OCI-M2 (cell line): ENCODE data around the gene KRT77.
A peak's percentile ranks its signal among the peaks of the same experiment; 100 is the strongest.
"Not testable (repeated sequence)": the region's sequence is repeated elsewhere in the genome, so short reads cannot be mapped to it uniquely, and the experiment has no call there.

Source experiments
- DNase-seq: peaks from one replicate; lab custom pipeline; 2025; ENCODE audit not compliant: unreplicated experiment; lab: John Stamatoyannopoulos, UW

Gene KRT77

GRCh38 chr12:52724384-52724783, 21.1 kb upstream of the KRT77 start:
- no peak for DNase-seq

- no peak for DNase-seq
These were observed 19.4 kb upstream of the KRT77 start for GRCh38 chr12:52722680-52723079.

DNA sequence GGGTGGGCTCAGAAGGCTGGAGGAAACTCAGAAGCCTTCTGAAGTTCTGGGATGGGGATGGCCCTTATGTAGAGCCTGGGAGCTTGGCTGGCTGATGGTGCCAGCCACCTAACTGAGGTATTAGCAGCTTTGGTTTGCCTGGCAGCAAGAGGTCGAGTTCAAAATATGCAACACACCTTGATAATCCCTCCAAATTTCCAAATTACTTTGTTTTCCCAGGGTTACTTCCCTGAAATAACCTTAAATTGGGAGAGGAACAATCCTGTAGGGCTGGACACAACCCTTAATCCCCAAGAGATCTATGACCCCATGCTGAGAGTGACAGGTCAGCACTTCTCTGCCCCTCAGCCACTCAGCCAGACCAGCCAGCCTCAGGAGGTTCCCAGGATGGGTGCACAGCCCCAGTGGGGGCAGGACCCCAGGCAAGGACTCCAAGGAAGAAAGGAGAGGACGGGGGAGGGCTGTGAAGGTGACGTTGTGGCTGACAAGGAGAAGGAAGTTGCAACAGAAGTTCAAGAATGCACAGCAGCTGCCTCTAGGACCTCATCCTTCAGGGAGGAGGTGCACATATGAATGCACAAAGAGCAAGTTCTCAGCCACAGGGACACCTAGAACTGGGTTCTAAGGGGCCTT, 18.6 kb upstream of the KRT77 start:
- no peak for DNase-seq

- no peak for DNase-seq
These were observed 17.1 kb upstream of the KRT77 start for GRCh38 chr12:52720365-52720886.

- DNase-seq, result no peak
These were observed 12.7 kb upstream of the KRT77 start for GRCh38 chr12:52716061-52716460.

GRCh38 chr12:52715416-52715815, 12.1 kb upstream of the KRT77 start:
- no peak for DNase-seq

GRCh38 chr12:52714887-52715281, 11.6 kb upstream of the KRT77 start:
- DNase-seq, result no peak

DNA sequence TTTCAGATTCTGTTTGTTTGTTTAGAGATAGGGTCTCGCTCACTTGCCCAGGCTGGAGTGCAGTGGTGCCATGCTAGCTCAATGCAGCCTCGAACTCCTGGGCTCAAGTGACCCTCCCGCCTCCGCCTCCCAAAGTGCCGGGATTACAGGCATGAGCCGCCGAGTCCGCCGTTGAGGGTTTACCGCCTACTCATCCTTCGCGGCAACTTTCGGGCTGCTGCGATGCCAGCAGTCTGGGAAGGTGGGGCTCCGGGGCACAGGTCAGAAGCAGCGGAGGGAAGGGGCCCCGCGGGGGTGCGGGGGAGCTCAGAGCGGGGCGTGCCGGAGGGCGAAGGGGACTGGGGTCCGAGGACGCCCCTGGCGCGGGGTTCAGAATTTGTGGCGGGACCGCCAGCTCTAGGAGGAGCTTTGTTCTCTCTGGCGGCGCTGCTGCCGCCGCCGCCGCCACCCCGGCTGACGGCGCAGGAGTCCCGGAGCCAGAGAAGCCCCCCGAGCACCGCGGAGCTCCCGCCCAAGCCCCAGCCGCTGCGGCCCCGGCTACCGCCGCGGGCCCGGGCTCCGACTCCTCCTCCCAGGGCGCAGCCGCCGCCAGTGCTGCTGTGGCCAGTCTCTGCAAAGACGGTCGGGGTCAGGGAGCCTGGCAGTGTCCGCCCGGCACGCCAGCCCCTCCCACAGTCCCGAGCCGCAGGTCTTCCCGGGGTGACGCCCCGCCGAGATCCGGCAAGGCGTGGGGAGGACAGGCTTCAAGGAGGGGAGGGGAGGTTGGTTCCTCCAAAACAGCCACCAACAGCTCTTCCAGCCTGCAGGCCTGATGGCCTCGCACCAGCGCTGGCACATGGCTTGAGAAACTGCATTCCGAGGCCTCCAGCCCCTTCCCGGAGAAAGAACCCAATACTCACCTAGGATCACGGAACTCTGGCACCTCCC, 10.9 kb upstream of the KRT77 start:
- no peak for DNase-seq

GRCh38 chr12:52712122-52712521, 8.8 kb upstream of the KRT77 start:
- not testable (repeated sequence) for DNase-seq

DNA sequence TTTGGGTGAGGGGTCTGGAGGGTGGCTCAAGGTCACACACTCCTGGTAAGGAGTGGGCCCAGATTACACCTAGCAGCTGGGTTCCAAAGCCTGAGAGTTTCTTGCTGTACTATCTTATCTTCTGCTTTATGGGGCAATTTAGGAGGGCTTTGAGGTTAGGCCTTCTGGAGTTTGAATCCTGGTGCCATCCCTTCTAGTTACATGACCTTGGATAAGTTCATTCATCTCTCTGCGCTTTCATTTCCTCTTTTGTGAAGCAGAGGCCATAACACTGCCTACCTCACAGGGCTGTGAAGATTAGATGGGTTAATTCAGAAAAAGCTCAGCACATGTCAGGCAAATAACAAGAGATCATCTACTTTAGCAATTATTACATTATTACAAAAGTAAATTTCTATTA, 7.4 kb upstream of the KRT77 start:
- DNase-seq, result no peak

DNA sequence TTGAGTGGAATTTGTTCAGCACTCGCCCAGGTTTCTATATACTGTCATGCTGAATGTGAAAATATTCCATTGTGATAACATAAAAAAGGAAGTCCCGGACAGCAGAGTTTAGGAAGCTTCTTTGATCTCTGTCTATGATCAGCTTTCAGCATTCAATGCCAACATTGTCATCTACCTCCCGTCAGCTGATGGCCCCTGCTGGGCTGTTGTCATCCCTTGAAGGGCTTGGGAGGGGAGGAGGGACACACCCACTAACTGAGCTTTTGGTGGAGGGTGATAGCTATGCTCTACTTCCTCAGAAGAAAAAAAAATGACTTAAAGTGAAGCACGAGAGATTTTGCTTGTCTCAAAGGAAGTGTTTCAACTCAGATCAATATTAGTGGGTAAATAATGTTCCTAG, 4.7 kb upstream of the KRT77 start:
- peak; percentile 2 for DNase-seq

- DNase-seq, result no peak
These were observed 1.1 kb upstream of the KRT77 start for GRCh38 chr12:52704464-52704863.

GRCh38 chr12:52703878-52704277, 554 bp upstream of the KRT77 start:
- DNase-seq, result no peak

- DNase-seq, result no peak
These were observed 986 bp downstream of the KRT77 start for GRCh38 chr12:52702338-52702737.

DNA sequence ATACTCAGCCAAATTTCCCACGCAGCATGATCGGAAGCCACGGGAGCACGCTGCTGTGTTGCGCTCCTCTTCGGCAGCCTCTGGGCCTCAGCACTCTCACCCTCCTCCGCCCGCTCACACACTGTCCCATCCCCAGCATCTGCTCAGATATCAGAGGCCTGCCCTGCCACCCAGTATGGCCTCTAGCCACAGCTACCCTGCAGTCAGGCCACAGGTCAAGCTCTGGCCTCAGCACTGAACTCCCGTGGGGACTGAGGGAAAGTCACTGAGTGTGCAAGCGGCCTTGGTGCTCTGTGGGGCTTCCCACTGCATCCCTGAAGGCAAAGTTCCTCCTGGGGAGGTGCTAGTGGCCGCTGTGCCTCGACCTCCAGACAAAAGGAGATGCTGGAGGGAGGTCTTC, 2.0 kb downstream of the KRT77 start:
- no peak for DNase-seq

DNA sequence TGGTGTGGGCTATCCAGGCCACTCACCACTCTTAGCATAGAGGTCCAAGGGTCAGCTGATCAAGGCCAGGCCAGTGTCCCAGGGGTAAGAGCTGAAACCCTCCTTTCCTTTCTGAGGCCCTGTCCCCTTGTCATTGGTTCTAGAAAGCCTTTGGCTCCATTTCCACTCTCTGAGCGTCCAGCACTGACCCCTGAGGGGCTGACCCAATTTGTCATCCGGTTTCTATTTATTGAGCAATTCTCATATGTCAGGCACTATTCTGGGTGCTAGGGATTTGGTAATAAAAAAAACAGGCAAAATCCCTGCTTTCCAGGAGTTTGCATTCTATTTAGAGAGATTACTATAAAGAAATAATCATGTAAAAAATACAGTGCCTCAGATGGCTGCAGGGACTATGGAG, 3.4 kb downstream of the KRT77 start:
- DNase-seq, result no peak

DNA sequence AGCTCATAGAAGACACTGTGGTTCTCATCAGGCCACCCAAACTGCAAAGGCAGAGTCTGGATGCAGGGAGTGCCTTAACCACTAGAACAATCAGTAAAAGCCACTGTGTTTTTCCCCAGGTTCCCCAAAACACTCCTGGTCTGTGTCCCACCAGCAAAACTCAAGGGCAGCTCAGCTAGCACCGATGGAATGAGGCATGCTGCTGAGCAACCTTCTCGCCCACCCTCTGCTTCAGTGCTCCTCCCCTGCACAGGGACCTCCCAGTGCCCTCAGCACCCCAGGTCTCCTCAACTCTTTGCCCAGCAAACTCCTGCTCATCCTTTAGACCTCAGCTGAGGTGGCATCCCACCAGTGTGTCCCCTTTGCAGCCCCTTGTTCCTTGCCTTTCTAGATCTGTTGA, 4.0 kb downstream of the KRT77 start:
- DNase-seq, result no peak

- no peak for DNase-seq
These were observed 4.5 kb downstream of the KRT77 start for GRCh38 chr12:52698651-52699340.

DNA sequence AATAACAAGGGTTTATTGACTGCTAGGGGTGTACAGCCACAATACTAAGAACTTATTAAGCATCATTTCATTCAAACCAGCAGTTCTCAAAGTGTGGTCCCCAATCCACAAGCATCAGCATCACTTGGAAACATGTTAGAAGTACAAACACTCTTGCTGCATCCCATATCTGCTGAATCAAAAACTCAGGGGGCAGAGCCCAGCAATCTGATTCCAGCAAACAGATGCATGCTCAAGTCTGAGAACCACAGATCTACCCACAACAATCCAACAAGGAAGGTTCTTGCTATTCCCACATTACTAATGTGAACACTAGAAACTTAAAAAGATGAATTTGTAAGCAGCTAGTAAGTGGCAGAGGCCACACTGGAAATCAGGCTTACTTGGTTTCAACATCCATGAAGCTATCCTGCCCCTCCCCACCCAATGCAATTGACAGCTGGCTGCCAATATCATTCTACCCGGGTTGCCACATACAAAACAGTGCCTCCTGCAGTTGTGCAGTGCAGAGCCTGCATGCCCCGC, 6.2 kb downstream of the KRT77 start:
- DNase-seq, result no peak

- no peak for DNase-seq
These were observed 6.7 kb downstream of the KRT77 start for GRCh38 chr12:52696588-52696987.

GRCh38 chr12:52695039-52695438, 8.3 kb downstream of the KRT77 start:
- DNase-seq, result no peak
